GM20000 (cell line): Measurements from ENCODE around the gene RPL4.
"Not testable (repeated sequence)": the region's sequence is repeated elsewhere in the genome, so short reads cannot be mapped to it uniquely, and the experiment has no call there.

ENCODE experiments used
- DNase-seq: peaks from one replicate; pipeline ENCODE4 v3.0.0; 2012; ENCODE audit warnings: low spot score
- CTCF ChIP-seq: IDR thresholded peaks from 2 replicates; pipeline ENCODE4 v1.5.1; 2012; ENCODE audit warnings: mild to moderate bottlenecking, control low read depth; ENCODE audit errors: extremely low read depth, missing control alignments

Gene RPL4

GRCh38 chr15:66477011-66477410 lies 27.6 kb downstream of the RPL4 start:
- no peak for DNase-seq
- no peak for TF ChIP-seq CTCF

- no peak for DNase-seq
- TF ChIP-seq CTCF: no peak
Observed at GRCh38 chr15:66476535-66476934, 28.1 kb downstream of the RPL4 start.

- DNase-seq: no peak
- TF ChIP-seq CTCF: no peak
Observed at GRCh38 chr15:66474963-66475362, 29.7 kb downstream of the RPL4 start.

GRCh38 chr15:66474135-66474534 lies 30.5 kb downstream of the RPL4 start:
- DNase-seq: no peak
- no peak for TF ChIP-seq CTCF

- DNase-seq: peak; percentile 82
- TF ChIP-seq CTCF: no peak
Observed at GRCh38 chr15:66472176-66472999, 32.3 kb downstream of the RPL4 start.

GRCh38 chr15:66470825-66471224 lies 33.8 kb downstream of the RPL4 start:
- DNase-seq: not testable (repeated sequence)

GRCh38 chr15:66467162-66468040 lies 37.3 kb downstream of the RPL4 start:
- not testable (repeated sequence) for DNase-seq

- DNase-seq: not testable (repeated sequence)
Observed at GRCh38 chr15:66465294-66465693, 39.4 kb downstream of the RPL4 start.

- TF ChIP-seq CTCF: no peak
- no peak for DNase-seq
Observed at GRCh38 chr15:66462627-66463026, 42.0 kb downstream of the RPL4 start.
